Esophagus muscularis mucosa (tissue), 4 donors: ENCODE data around the gene HECTD4.
"Not testable (repeated sequence)": the region's sequence is repeated elsewhere in the genome, so short reads cannot be mapped to it uniquely, and the experiment has no call there.

Source experiments
- EP300 ChIP-seq: sonication (generic); formaldehyde crosslinking; IDR thresholded peaks from one replicate; pipeline ENCODE4 v1.6.1; 2017; ENCODE audit warnings: antibody characterized with exemption
- POLR2A ChIP-seq: fragments of 450-650 bp; IDR thresholded peaks from one replicate; pipeline ENCODE4 v1.6.1; 2017; ENCODE audit warnings: antibody characterized with exemption, moderate library complexity, mild to moderate bottlenecking, low read depth
- POLR2AphosphoS5 ChIP-seq, 2 donors: sonication (generic); formaldehyde crosslinking; IDR thresholded peaks; one replicate each; pipeline ENCODE4 v1.6.1; 2017; ENCODE audit warnings: antibody characterized with exemption in 2 of 2
- TF ChIP-seq, protein P1 (sequence below), 3 experiments: fragments of 200-600 bp in 2 of 3; fragments of 450-650 bp in 1 of 3; sonication (generic) in 2 of 3; IDR thresholded peaks; one replicate each; pipeline ENCODE4 v1.5.1; 2017 to 2019; ENCODE audit warnings: antibody characterized with exemption in 3 of 3, mild to moderate bottlenecking in 2 of 3, moderate library complexity in 1 of 3

DNA sequence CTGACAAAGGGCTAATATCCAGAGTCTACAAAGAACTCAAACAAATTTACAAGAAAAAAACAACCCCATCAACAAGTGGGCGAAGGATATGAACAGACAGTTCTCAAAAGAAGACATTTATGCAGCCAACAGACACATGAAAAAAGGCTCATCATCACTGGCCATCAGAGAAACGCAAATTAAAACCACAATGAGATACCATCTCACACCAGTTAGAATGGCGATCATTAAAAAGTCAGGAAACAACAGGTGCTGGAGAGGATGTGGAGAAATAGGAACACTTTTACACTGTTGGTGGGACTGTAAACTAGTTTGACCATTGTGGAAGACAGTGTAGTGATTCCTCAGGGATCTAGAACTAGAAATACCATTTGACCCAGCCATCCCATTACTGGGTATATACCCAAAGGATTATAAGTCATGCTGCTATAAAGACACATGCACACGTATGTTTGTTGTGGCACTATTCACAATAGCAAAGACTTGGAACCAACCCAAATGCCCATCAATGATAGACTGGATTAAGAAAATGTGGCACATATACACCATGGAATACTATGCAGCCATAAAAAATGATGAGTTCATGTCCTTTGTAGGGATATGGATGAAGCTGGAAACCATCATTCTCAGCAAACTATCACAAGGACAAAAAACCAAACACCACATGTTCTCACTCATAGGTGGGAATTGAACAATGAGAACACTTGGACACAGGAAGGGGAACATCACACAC, 7.9 kb upstream of the HECTD4 start:
- TF ChIP-seq, protein P1, sequence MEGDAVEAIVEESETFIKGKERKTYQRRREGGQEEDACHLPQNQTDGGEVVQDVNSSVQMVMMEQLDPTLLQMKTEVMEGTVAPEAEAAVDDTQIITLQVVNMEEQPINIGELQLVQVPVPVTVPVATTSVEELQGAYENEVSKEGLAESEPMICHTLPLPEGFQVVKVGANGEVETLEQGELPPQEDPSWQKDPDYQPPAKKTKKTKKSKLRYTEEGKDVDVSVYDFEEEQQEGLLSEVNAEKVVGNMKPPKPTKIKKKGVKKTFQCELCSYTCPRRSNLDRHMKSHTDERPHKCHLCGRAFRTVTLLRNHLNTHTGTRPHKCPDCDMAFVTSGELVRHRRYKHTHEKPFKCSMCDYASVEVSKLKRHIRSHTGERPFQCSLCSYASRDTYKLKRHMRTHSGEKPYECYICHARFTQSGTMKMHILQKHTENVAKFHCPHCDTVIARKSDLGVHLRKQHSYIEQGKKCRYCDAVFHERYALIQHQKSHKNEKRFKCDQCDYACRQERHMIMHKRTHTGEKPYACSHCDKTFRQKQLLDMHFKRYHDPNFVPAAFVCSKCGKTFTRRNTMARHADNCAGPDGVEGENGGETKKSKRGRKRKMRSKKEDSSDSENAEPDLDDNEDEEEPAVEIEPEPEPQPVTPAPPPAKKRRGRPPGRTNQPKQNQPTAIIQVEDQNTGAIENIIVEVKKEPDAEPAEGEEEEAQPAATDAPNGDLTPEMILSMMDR (IDR thresholded peaks at IDR 0.05), result not testable (repeated sequence)
- not testable (repeated sequence) for TF ChIP-seq POLR2AphosphoS5 (IDR thresholded peaks at IDR 0.05); POLR2A; EP300
